ENCODE measurements around the gene IFNAR1.

IFNAR1 gene

GRCh38 chr21:33371366-33371765 is 46.6 kb downstream of the IFNAR1 start:
- TF ChIP-seq CTCF (IDR thresholded peaks at IDR 0.05; ENCODE audit: unreplicated experiment in 3 of 3): no peak
- Mint-ChIP-seq H3K4me3 (no peak overlapping the region), H3K4me1 (no peaks in the 10 kb centered on the region), H3K27me3 (ENCODE audit: low read depth) (peaks cover 6% of the 10 kb centered on the region), H3K36me3 (ENCODE audit: low read depth) (no peaks in the 10 kb centered on the region), H3K27ac (no peak overlapping the region), H3K9me3 (peaks cover 21% of the 10 kb centered on the region)

GRCh38 chr21:33372582-33372981 is 47.8 kb downstream of the IFNAR1 start:
- no peak for TF ChIP-seq CTCF (IDR thresholded peaks at IDR 0.05; ENCODE audit: unreplicated experiment in 3 of 3)
- Mint-ChIP-seq H3K4me3 (no peak overlapping the region), H3K27me3 (ENCODE audit: low read depth) (peaks cover 6% of the 10 kb centered on the region), H3K4me1 (no peaks in the 10 kb centered on the region), H3K9me3 (peaks cover 13% of the 10 kb centered on the region), H3K27ac (no peak overlapping the region), H3K36me3 (ENCODE audit: low read depth) (no peaks in the 10 kb centered on the region)

- Mint-ChIP-seq H3K4me1 (no peaks in the 10 kb centered on the region), H3K4me3 (no peak overlapping the region), H3K27me3 (ENCODE audit: low read depth) (peaks cover 3% of the 10 kb centered on the region), H3K36me3 (ENCODE audit: low read depth) (no peaks in the 10 kb centered on the region), H3K9me3 (peaks cover 10% of the 10 kb centered on the region), H3K27ac (no peak overlapping the region)
- TF ChIP-seq CTCF (IDR thresholded peaks at IDR 0.05; ENCODE audit: unreplicated experiment in 3 of 3): no peak
These were observed 48.7 kb downstream of the IFNAR1 start for GRCh38 chr21:33373451-33373850.

GRCh38 chr21:33374080-33374449 is 49.3 kb downstream of the IFNAR1 start:
- no peak for TF ChIP-seq CTCF (IDR thresholded peaks at IDR 0.05; ENCODE audit: unreplicated experiment in 3 of 3)
- Mint-ChIP-seq H3K4me1 (no peaks in the 10 kb centered on the region), H3K27me3 (ENCODE audit: low read depth) (no peaks in the 10 kb centered on the region), H3K36me3 (ENCODE audit: low read depth) (no peaks in the 10 kb centered on the region), H3K4me3 (no peak overlapping the region), H3K27ac (no peak overlapping the region), H3K9me3 (peaks cover 9% of the 10 kb centered on the region)

- Mint-ChIP-seq H3K9me3 (peaks cover 9% of the 10 kb centered on the region), H3K27me3 (ENCODE audit: low read depth) (no peaks in the 10 kb centered on the region), H3K4me3 (no peak overlapping the region), H3K27ac (no peak overlapping the region), H3K4me1 (no peaks in the 10 kb centered on the region), H3K36me3 (ENCODE audit: low read depth) (no peaks in the 10 kb centered on the region)
- peak; percentile 29 to 50 (median 39) for TF ChIP-seq CTCF (IDR thresholded peaks at IDR 0.05; ENCODE audit: unreplicated experiment in 3 of 3)
These were observed 49.8 kb downstream of the IFNAR1 start for GRCh38 chr21:33374450-33375096.

- peaks cover 6% of the 10 kb centered on the region for H3K9me3 Mint-ChIP-seq
- no peak overlapping the region for H3K4me3 Mint-ChIP-seq
- no peaks in the 10 kb centered on the region for H3K36me3 Mint-ChIP-seq (ENCODE audit: low read depth)
- H3K27ac Mint-ChIP-seq: no peak overlapping the region
- no peaks in the 10 kb centered on the region for H3K4me1 Mint-ChIP-seq
- TF ChIP-seq CTCF (IDR thresholded peaks at IDR 0.05; ENCODE audit: unreplicated experiment in 3 of 3): no peak
- no peaks in the 10 kb centered on the region for H3K27me3 Mint-ChIP-seq (ENCODE audit: low read depth)
These were observed 50.4 kb downstream of the IFNAR1 start for GRCh38 chr21:33375101-33375644.
